Cardiac muscle cell (in vitro differentiated cells and primary cell): ENCODE data around the gene CLEC3A. TPM values are rescaled to one million over a fixed set of nuclear protein-coding genes. Genes with fewer than 3 reads are reported as not detected.

Experiments
- DNase-seq, 2 donors: peaks; one replicate each; pipeline versions ENCODE4 v3.0.0 to v3.0.0-alpha.2; 2010 to 2017; ENCODE audit warnings: low read depth in 1 of 2, low spot score in 1 of 2
- H3K27ac ChIP-seq: fragments of 200-600 bp; sonication (generic); 2 replicates; pipeline ENCODE4 v1.5.1; 2016
- H3K27me3 ChIP-seq: fragments of 200-600 bp; sonication (generic); 2 replicates; pipeline ENCODE4 v1.6.0; 2016; ENCODE audit warnings: control low read depth
- H3K36me3 ChIP-seq: fragments of 200-600 bp; sonication (generic); 2 replicates; pipeline ENCODE4 v1.5.1; 2016; ENCODE audit warnings: control low read depth
- H3K4me1 ChIP-seq: fragments of 200-600 bp; sonication (generic); 2 replicates; pipeline ENCODE4 v1.8.1; 2017; ENCODE audit warnings: low read depth, mild to moderate bottlenecking, mixed run types
- H3K4me3 ChIP-seq: fragments of 200-600 bp; sonication (generic); 2 replicates; pipeline ENCODE4 v1.5.1; 2016; ENCODE audit warnings: mild to moderate bottlenecking
- H3K9me3 ChIP-seq: fragments of 200-600 bp; sonication (generic); 2 replicates; pipeline ENCODE4 v1.5.1; 2017; ENCODE audit warnings: low read depth, mild to moderate bottlenecking, control low read depth
- CTCF ChIP-seq: IDR thresholded peaks from 2 replicates; pipeline ENCODE4 v1.5.1; 2012; ENCODE audit warnings: low read depth, mild to moderate bottlenecking, low read length
- polyA plus RNA-seq: library from polyadenylated mRNA; unstranded; fragments of >200 nt; fragmentation: Nextera tagmentation; extraction: Ambion mirVana; gene quantifications from 2 replicates; pipeline ENCODE4 v1.2.1, GENCODE V29; 2016
- total RNA-seq: library from RNA; depleted of rRNA; stranded (reverse); fragments of >200 nt; gene quantifications from 2 replicates; pipeline ENCODE4 v1.2.3, GENCODE V29; 2016

Gene CLEC3A
- total RNA-seq (not detected in 2 replicates), polyA plus RNA-seq (not detected in 2 replicates)

- Histone ChIP-seq H3K27ac (no peak within 1 kb of the TSS), H3K4me1 (no peaks in the 10 kb centered on the region), H3K4me3 (no peak within 1 kb of the TSS), H3K36me3 (no peaks in the 10 kb centered on the region), H3K9me3 (no peaks in the 10 kb centered on the region), H3K27me3 (no peaks in the 10 kb centered on the region)
- TF ChIP-seq CTCF = no peak
- DNase-seq = no peak
Measured at GRCh38 chr16:78022347-78023060, at the start of gene CLEC3A. CLEC3A (plus strand) TSS chr16:78022548; CDS start chr16:78022627, 79 bp downstream.

- no peaks in the 10 kb centered on the region for H3K9me3 ChIP-seq
- H3K4me1 ChIP-seq = no peaks in the 10 kb centered on the region
- no peak overlapping the region for H3K27ac ChIP-seq
- DNase-seq = peak in 1 of 2 donors; percentile 69
- no peak for TF ChIP-seq CTCF
- no peaks in the 10 kb centered on the region for H3K36me3 ChIP-seq
- no peaks in the 10 kb centered on the region for H3K27me3 ChIP-seq
- H3K4me3 ChIP-seq = no peak overlapping the region
Measured at GRCh38 chr16:77974883-77975282, 47.5 kb upstream of the CLEC3A start.

GRCh38 chr16:77975942-77976341, 46.4 kb upstream of the CLEC3A start:
- no peak for DNase-seq
- TF ChIP-seq CTCF = no peak
- no peaks in the 10 kb centered on the region for H3K36me3 ChIP-seq
- H3K27me3 ChIP-seq = no peaks in the 10 kb centered on the region
- no peaks in the 10 kb centered on the region for H3K9me3 ChIP-seq
- H3K27ac ChIP-seq = no peak overlapping the region
- no peaks in the 10 kb centered on the region for H3K4me1 ChIP-seq
- H3K4me3 ChIP-seq = no peak overlapping the region

GRCh38 chr16:77977339-77977738, 45.0 kb upstream of the CLEC3A start:
- no peaks in the 10 kb centered on the region for H3K27me3 ChIP-seq
- H3K4me3 ChIP-seq = no peak overlapping the region
- no peak overlapping the region for H3K27ac ChIP-seq
- H3K4me1 ChIP-seq = no peaks in the 10 kb centered on the region
- H3K9me3 ChIP-seq = no peaks in the 10 kb centered on the region
- TF ChIP-seq CTCF = no peak
- DNase-seq = no peak
- no peaks in the 10 kb centered on the region for H3K36me3 ChIP-seq

GRCh38 chr16:77985111-77985510, 37.2 kb upstream of the CLEC3A start:
- Histone ChIP-seq H3K4me3 (no peak overlapping the region), H3K27ac (no peak overlapping the region), H3K36me3 (no peaks in the 10 kb centered on the region), H3K27me3 (no peaks in the 10 kb centered on the region), H3K4me1 (no peaks in the 10 kb centered on the region), H3K9me3 (no peaks in the 10 kb centered on the region)
- TF ChIP-seq CTCF = no peak
- no peak for DNase-seq
